Esophagus muscularis mucosa (tissue), 4 donors: ENCODE data around the gene SCAMP1.

Experiments used
- EP300 ChIP-seq: sonication (generic); formaldehyde crosslinking; IDR thresholded peaks from one replicate; pipeline ENCODE4 v1.6.1; 2017; ENCODE audit warnings: antibody characterized with exemption
- POLR2A ChIP-seq: fragments of 450-650 bp; IDR thresholded peaks from one replicate; pipeline ENCODE4 v1.6.1; 2017; ENCODE audit warnings: antibody characterized with exemption, moderate library complexity, mild to moderate bottlenecking, low read depth
- TF ChIP-seq, protein P1 (sequence below), 3 experiments: fragments of 200-600 bp in 2 of 3; fragments of 450-650 bp in 1 of 3; sonication (generic) in 2 of 3; IDR thresholded peaks; one replicate each; pipeline ENCODE4 v1.5.1; 2017 to 2019; ENCODE audit warnings: antibody characterized with exemption in 3 of 3, mild to moderate bottlenecking in 2 of 3, moderate library complexity in 1 of 3

DNA sequence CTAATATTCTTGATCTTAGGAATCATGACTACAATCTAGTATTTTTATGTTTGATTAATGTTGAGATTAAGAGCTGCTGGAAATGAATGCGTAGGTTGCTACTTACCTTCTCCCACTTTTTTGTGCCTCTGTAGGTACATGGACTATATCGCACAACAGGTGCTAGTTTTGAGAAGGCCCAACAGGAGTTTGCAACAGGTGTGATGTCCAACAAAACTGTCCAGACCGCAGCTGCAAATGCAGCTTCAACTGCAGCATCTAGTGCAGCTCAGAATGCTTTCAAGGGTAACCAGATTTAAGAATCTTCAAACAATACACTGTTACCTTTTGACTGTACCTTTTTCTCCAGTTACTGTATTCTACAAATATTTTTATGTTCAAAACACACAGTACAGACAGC lies 115.0 kb downstream of the SCAMP1 start:
- TF ChIP-seq, protein P1, sequence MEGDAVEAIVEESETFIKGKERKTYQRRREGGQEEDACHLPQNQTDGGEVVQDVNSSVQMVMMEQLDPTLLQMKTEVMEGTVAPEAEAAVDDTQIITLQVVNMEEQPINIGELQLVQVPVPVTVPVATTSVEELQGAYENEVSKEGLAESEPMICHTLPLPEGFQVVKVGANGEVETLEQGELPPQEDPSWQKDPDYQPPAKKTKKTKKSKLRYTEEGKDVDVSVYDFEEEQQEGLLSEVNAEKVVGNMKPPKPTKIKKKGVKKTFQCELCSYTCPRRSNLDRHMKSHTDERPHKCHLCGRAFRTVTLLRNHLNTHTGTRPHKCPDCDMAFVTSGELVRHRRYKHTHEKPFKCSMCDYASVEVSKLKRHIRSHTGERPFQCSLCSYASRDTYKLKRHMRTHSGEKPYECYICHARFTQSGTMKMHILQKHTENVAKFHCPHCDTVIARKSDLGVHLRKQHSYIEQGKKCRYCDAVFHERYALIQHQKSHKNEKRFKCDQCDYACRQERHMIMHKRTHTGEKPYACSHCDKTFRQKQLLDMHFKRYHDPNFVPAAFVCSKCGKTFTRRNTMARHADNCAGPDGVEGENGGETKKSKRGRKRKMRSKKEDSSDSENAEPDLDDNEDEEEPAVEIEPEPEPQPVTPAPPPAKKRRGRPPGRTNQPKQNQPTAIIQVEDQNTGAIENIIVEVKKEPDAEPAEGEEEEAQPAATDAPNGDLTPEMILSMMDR (IDR thresholded peaks at IDR 0.05) = no peak
- TF ChIP-seq EP300 = no peak
- no peak for TF ChIP-seq POLR2A
